ENCODE measurements around the gene TTC24.

Gene TTC24

GRCh38 chr1:156553860-156554485 lies 25.6 kb upstream of the TTC24 start:
- H3K4me3 ChIP-seq (ENCODE audit: low read depth, low read length), result no peak overlapping the region

GRCh38 chr1:156554971-156555370 lies 24.6 kb upstream of the TTC24 start:
- H3K4me3 ChIP-seq (ENCODE audit: low read depth, low read length), result no peak overlapping the region

- no peak overlapping the region for H3K4me3 ChIP-seq (ENCODE audit: low read depth, low read length)
These were observed 23.8 kb upstream of the TTC24 start for GRCh38 chr1:156555715-156556114.

- no peak overlapping the region for H3K4me3 ChIP-seq (ENCODE audit: low read depth, low read length)
These were observed 23.2 kb upstream of the TTC24 start for GRCh38 chr1:156556354-156556753.

GRCh38 chr1:156559086-156559796 lies 20.3 kb upstream of the TTC24 start:
- H3K4me3 ChIP-seq (ENCODE audit: low read depth, low read length), result no peak overlapping the region

GRCh38 chr1:156559797-156560385 lies 19.6 kb upstream of the TTC24 start:
- H3K4me3 ChIP-seq (ENCODE audit: low read depth, low read length), result no peak overlapping the region

- H3K4me3 ChIP-seq (ENCODE audit: low read depth, low read length), result no peak overlapping the region
These were observed 18.8 kb upstream of the TTC24 start for GRCh38 chr1:156560585-156561163.

GRCh38 chr1:156565519-156565918 lies 14.0 kb upstream of the TTC24 start:
- H3K4me3 ChIP-seq (ENCODE audit: low read depth, low read length), result no peak overlapping the region

GRCh38 chr1:156566436-156566835 lies 13.1 kb upstream of the TTC24 start:
- no peak overlapping the region for H3K4me3 ChIP-seq (ENCODE audit: low read depth, low read length)

GRCh38 chr1:156571261-156571852 lies 8.2 kb upstream of the TTC24 start:
- peak overlapping the region; percentile 90 for H3K4me3 ChIP-seq (ENCODE audit: low read depth, low read length)

- H3K4me3 ChIP-seq (ENCODE audit: low read depth, low read length), result peak within 1 kb of the TSS; percentile 90
These were observed 7.4 kb upstream of the TTC24 start, which contains the start of gene IQGAP3 for GRCh38 chr1:156571919-156572662. Gene IQGAP3 (minus strand): TSS chr1:156572565. CDS start chr1:156572529, 36 bp downstream.

- no peak overlapping the region for H3K4me3 ChIP-seq (ENCODE audit: low read depth, low read length)
These were observed 6.9 kb upstream of the TTC24 start for GRCh38 chr1:156572663-156573018.

GRCh38 chr1:156574039-156574633 lies 5.4 kb upstream of the TTC24 start:
- H3K4me3 ChIP-seq (ENCODE audit: low read depth, low read length), result no peak overlapping the region

- H3K4me3 ChIP-seq (ENCODE audit: low read depth, low read length), result no peak overlapping the region
These were observed 2.0 kb upstream of the TTC24 start for GRCh38 chr1:156577550-156577949.

- no peak overlapping the region for H3K4me3 ChIP-seq (ENCODE audit: low read depth, low read length)
These were observed 1.5 kb upstream of the TTC24 start for GRCh38 chr1:156578055-156578454.

- H3K4me3 ChIP-seq (ENCODE audit: low read depth, low read length), result no peak overlapping the region
These were observed 2.3 kb downstream of the TTC24 start for GRCh38 chr1:156581661-156582387.

GRCh38 chr1:156582388-156583017 lies 3.0 kb downstream of the TTC24 start:
- H3K4me3 ChIP-seq (ENCODE audit: low read depth, low read length), result no peak overlapping the region

GRCh38 chr1:156583821-156584622 lies 4.5 kb downstream of the TTC24 start:
- H3K4me3 ChIP-seq (ENCODE audit: low read depth, low read length), result no peak overlapping the region
